Esophagus squamous epithelium (tissue), 4 donors: ENCODE results near the gene ZNF609.

Experiments used
- CTCF ChIP-seq, 6 experiments: fragments of 450-650 bp in 4 of 6; fragments of 200-600 bp in 2 of 6; sonication (generic) in 2 of 6; IDR thresholded peaks; one replicate each; pipeline ENCODE4 v1.5.1; 2016 to 2019; ENCODE audit warnings: antibody characterized with exemption in 6 of 6, mild to moderate bottlenecking in 4 of 6, moderate library complexity in 4 of 6
- POLR2A ChIP-seq, 4 donors: fragments of 450-650 bp; IDR thresholded peaks; one replicate each; pipeline ENCODE4 v1.6.1; 2017; ENCODE audit warnings: antibody characterized with exemption in 4 of 4, mild to moderate bottlenecking in 4 of 4, moderate library complexity in 3 of 4

GRCh38 chr15:64637412-64637811 lies 177.0 kb downstream of the ZNF609 start:
- TF ChIP-seq CTCF (IDR thresholded peaks at IDR 0.05) = no peak
- TF ChIP-seq POLR2A (IDR thresholded peaks at IDR 0.05) = no peak
